K562 (cell line): ENCODE results near the gene SCAPER. TPM values are rescaled to one million over a fixed set of nuclear protein-coding genes. Genes with fewer than 3 reads are reported as not detected.
A peak's percentile ranks its signal among the peaks of the same experiment; 100 is the strongest.

Experiments
- ATAC-seq: fragments of 200-7000 bp; cut with Tn5 transposase; 3 replicates; pipeline ENCODE4 v1.9.1; 2020; ENCODE audit warnings: moderate library complexity
- BruUV-seq: library from RNA; stranded (reverse); fragments of 400-500 nt; replicated peaks from 2 replicates; lab custom pipeline; 2021; lab: Mats Ljungman, UMichigan
- CTCF ChIA-PET: fragments of 300-600 bp; formaldehyde crosslinking; extraction: SDS; loops from one replicate; lab custom pipeline; 2021; ENCODE audit warnings: low intra/inter-chr PET ratio; lab: Yijun Ruan, JAX
- POLR2A ChIA-PET: fragments of 300-600, 350-650 bp; sonication (Branson Sonifier 250); formaldehyde crosslinking; extraction: SDS; loops from one replicate; lab custom pipeline; 2021; ENCODE audit warnings: antibody characterized with exemption, inconsistent platforms; lab: Yijun Ruan, JAX
- DNase-seq, 4 experiments: peaks; one replicate each; pipeline versions ENCODE4 v3.0.0 to v3.0.0-alpha.2; 2011 to 2018; ENCODE audit warnings: low spot score in 3 of 4, mixed read lengths in 3 of 4; ENCODE audit errors: extremely low read depth in 1 of 4
- FAIRE-seq: peaks from 2 replicates; lab custom pipeline; 2011; peaks lifted over from hg19 to GRCh38; lab: Jason Lieb, UNC
- H2AFZ ChIP-seq: 2 replicates; pipeline ENCODE4 v1.6.0; 2011; ENCODE audit warnings: low read depth, low read length, control low read depth, inconsistent platforms
- H3K27ac ChIP-seq: fragments of 200-600 bp; 3 replicates; pipeline ENCODE4 v1.8.0; 2011; ENCODE audit warnings: low read depth, mild to moderate bottlenecking, control low read depth, inconsistent platforms, low read length, moderate library complexity, mixed read lengths; ENCODE audit errors: extremely low read depth
- H3K27me3 ChIP-seq, 2 experiments: fragments of 300-600 bp in 1 of 2; 2 replicates in 1 of 2; 3 replicates in 1 of 2; pipeline versions ENCODE4 v1.6.0 to v1.8.0; 2011; ENCODE audit warnings: inconsistent platforms in 2 of 2, low read length in 2 of 2, mild to moderate bottlenecking in 1 of 2, mixed read lengths in 1 of 2, moderate library complexity in 1 of 2; ENCODE audit not compliant: control insufficient read depth in 2 of 2, insufficient read depth in 2 of 2
- H3K36me3 ChIP-seq: fragments of 300-600 bp; 3 replicates; pipeline ENCODE4 v1.8.0; 2011; ENCODE audit warnings: mild to moderate bottlenecking, low read length, inconsistent platforms; ENCODE audit not compliant: control insufficient read depth, insufficient read depth
- H3K4me1 ChIP-seq, 2 experiments: fragments of 200-600 bp in 1 of 2; replicated peaks in 1 of 2; 2 replicates in 1 of 2; 3 replicates in 1 of 2; pipeline versions ENCODE4 v1.5.1 to v1.8.0; 2011; ENCODE audit warnings: inconsistent platforms in 2 of 2, low read length in 2 of 2, mild to moderate bottlenecking in 1 of 2, mixed read lengths in 1 of 2, moderate library complexity in 1 of 2; ENCODE audit not compliant: control insufficient read depth in 2 of 2, insufficient read depth in 2 of 2
- H3K4me2 ChIP-seq: 2 replicates; pipeline ENCODE4 v1.6.1; 2011; ENCODE audit warnings: low read length, control low read depth, inconsistent platforms, mixed read lengths; ENCODE audit not compliant: insufficient read depth
- H3K4me3 ChIP-seq: fragments of 200-600 bp; sonication (generic), shearing (Covaris generic); 2 replicates; pipeline ENCODE4 v1.5.1; 2016; ENCODE audit warnings: control low read depth, inconsistent platforms
- H3K79me2 ChIP-seq: fragments of 200-600 bp; 3 replicates; pipeline ENCODE4 v1.8.0; 2011; ENCODE audit warnings: low read length, inconsistent platforms; ENCODE audit not compliant: control insufficient read depth, insufficient read depth
- H3K9ac ChIP-seq, 2 experiments: 2 replicates each; pipeline versions ENCODE4 v1.6.0 to v1.6.1; 2011; ENCODE audit warnings: low read depth in 2 of 2, low read length in 2 of 2, control low read depth in 1 of 2, inconsistent platforms in 1 of 2, mild to moderate bottlenecking in 1 of 2, mixed read lengths in 1 of 2; ENCODE audit not compliant: insufficient read depth in 1 of 2
- H3K9me1 ChIP-seq: one replicate; pipeline ENCODE4 v1.6.0; 2011; ENCODE audit warnings: inconsistent platforms, mild to moderate bottlenecking, low read length, moderate library complexity; ENCODE audit not compliant: control insufficient read depth, insufficient read depth
- H3K9me3 ChIP-seq: replicated peaks from 2 replicates; pipeline ENCODE4 v1.5.1; 2011; ENCODE audit warnings: low read depth, low read length, inconsistent platforms; ENCODE audit not compliant: control insufficient read depth, insufficient read depth
- H4K20me1 ChIP-seq: replicated peaks from 2 replicates; pipeline ENCODE4 v1.6.1; 2011; ENCODE audit warnings: low read length, inconsistent platforms, mixed read lengths; ENCODE audit not compliant: control insufficient read depth, insufficient read depth
- BRD4 ChIP-seq: fragments of 200-600 bp; sonication (generic); IDR thresholded peaks from 2 replicates; pipeline ENCODE4 v1.6.1; 2017; ENCODE audit warnings: inconsistent platforms
- LCOR ChIP-seq: sonication (generic); formaldehyde crosslinking; IDR thresholded peaks from 2 replicates; pipeline ENCODE4 v1.8.0; 2022; ENCODE audit warnings: mild to moderate bottlenecking, missing genetic modification reagents
- NELFE ChIP-seq: IDR thresholded peaks from 2 replicates; pipeline ENCODE4 v1.6.1; 2011; ENCODE audit warnings: mild to moderate bottlenecking; ENCODE audit not compliant: insufficient read depth, insufficient read length
- SFPQ ChIP-seq: fragments of 200-400 bp; formaldehyde crosslinking; IDR thresholded peaks from 2 replicates; pipeline ENCODE4 v1.6.1; 2017; ENCODE audit warnings: mild to moderate bottlenecking, low read depth, low read length, moderate library complexity
- SP2 ChIP-seq: IDR thresholded peaks from 2 replicates; pipeline ENCODE4 v1.6.1; 2011; ENCODE audit warnings: mild to moderate bottlenecking, low read depth, low read length, moderate library complexity; ENCODE audit not compliant: poor library complexity, severe bottlenecking; ENCODE audit errors: extremely low read depth
- WGBS: fragments of 100-300 bp; shearing (Covaris generic); methylation state at CpG from one replicate; pipeline ENCODE4 v1.1.6; 2016; ENCODE audit warnings: low coverage, mixed read lengths; ENCODE audit not compliant: insufficient coverage; ENCODE audit errors: missing lambda C conversion rate; 5-methylcytosine and 5-hydroxymethylcytosine counted together
- in situ Hi-C: fragments of 300-500 bp; cut with MboI; formaldehyde crosslinking; loops from 4 replicates; pipeline ENCODE4 v1.15.0; 2018; ENCODE audit warnings: inconsistent platforms, mixed read lengths
- intact Hi-C: fragments of 100-400 bp; cut with micrococcal nuclease; formaldehyde crosslinking; loops from 2 replicates; pipeline ENCODE4 v1.14.2; 2022
- polyA plus RNA-seq, 8 experiments: library from polyadenylated mRNA; depleted of rRNA in 4 of 8; stranded (reverse) in 5 of 8; unstranded in 3 of 8; fragments of >200 nt; fragmentation: Nextera tagmentation in 2 of 8; fragmentation: Illumina TruSeq in 1 of 8; extraction: Ambion mirVana in 2 of 8; extraction: Trizol in 1 of 8; gene quantifications; 2 replicates each; pipeline versions ENCODE4 v1.2.1 to v1.2.3, GENCODE V29; 2011 to 2014; ENCODE audit warnings: inconsistent platforms in 1 of 8, missing spikeins in 1 of 8
- total RNA-seq, 7 experiments: library from RNA; depleted of rRNA in 6 of 7; stranded (reverse); fragments of >200 nt in 6 of 7; fragmentation: Illumina TruSeq in 2 of 7; extraction: Trizol in 2 of 7; gene quantifications; 2 replicates each; pipeline versions ENCODE4 v1.2.1 to v1.2.3, GENCODE V29; 2011 to 2021; ENCODE audit warnings: low replicate concordance in 1 of 7
- TF ChIP-seq, protein P1 (sequence below): IDR thresholded peaks from 2 replicates; pipeline ENCODE4 v1.6.1; 2016; ENCODE audit warnings: missing genetic modification characterization, missing compliant biosample characterization

SCAPER gene
- total and polyA plus RNA-seq, 9 of the 15 experiments (the other 6 are each of a cell fraction or from before 2014, with no cell fraction given): 1.3 to 5.7 (median 3.2) TPM

GRCh38 chr15:76912430-76912829 is 7.3 kb upstream of the SCAPER start (continued):
- TF ChIP-seq SP2 (no peak), LCOR (CRISPR knock-in tag) (no peak), BRD4 (no peak)

GRCh38 chr15:76905855-76906254 is 715 bp upstream of the SCAPER start:
- H3K4me3 ChIP-seq: peak overlapping the region; percentile 84
- CTCF ChIA-PET: no interaction called here
- H3K9ac ChIP-seq: peak overlapping the region in 1 of 2 experiments; percentile 72; a peak in 1 of 4 replicates
- peak overlapping the region; percentile 87 for H2AFZ ChIP-seq
- peaks cover 2% of the 10 kb centered on the region; the same call in 1 of the 2 replicates for H4K20me1 ChIP-seq
- H3K27me3 ChIP-seq: no peaks in the 10 kb centered on the region
- intact Hi-C loops: no loop called here
- no peak overlapping the region for H3K27ac ChIP-seq
- in situ Hi-C loops: no loop called here
- TF ChIP-seq NELFE (no peak), SFPQ (no peak)
- TF ChIP-seq, protein P1, sequence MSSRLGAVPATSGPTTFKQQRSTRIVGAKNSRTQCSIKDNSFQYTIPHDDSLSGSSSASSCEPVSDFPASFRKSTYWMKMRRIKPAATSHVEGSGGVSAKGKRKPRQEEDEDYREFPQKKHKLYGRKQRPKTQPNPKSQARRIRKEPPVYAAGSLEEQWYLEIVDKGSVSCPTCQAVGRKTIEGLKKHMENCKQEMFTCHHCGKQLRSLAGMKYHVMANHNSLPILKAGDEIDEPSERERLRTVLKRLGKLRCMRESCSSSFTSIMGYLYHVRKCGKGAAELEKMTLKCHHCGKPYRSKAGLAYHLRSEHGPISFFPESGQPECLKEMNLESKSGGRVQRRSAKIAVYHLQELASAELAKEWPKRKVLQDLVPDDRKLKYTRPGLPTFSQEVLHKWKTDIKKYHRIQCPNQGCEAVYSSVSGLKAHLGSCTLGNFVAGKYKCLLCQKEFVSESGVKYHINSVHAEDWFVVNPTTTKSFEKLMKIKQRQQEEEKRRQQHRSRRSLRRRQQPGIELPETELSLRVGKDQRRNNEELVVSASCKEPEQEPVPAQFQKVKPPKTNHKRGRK (tag): 0 out of 2 replicates have a peak, but pooled peaks have one; percentile 14
- peaks cover 3% of the 10 kb centered on the region; the same call in 1 of the 3 replicates for H3K79me2 ChIP-seq
- ATAC-seq (no peak), FAIRE-seq (no peak), DNase-seq (no peak)
- no peaks in the 10 kb centered on the region for H3K36me3 ChIP-seq
- no peaks in the 10 kb centered on the region for H3K9me1 ChIP-seq
- no TSS peak for BruUV-seq
- H3K4me2 ChIP-seq: peak overlapping the region; percentile 92
- peaks cover 10 to 15% of the 10 kb centered on the region in 2 experiments; a peak in 4 of 5 replicates for H3K4me1 ChIP-seq
- 29% methylated on average over 9 of the region's 9 CpGs for WGBS
- no peaks in the 10 kb centered on the region for H3K9me3 ChIP-seq
- POLR2A ChIA-PET: no interaction called here
